HepG2 (cell line): ENCODE data around the gene GABRP. TPM values are rescaled to one million over a fixed set of nuclear protein-coding genes. Genes with fewer than 3 reads are reported as not detected.

ENCODE experiments used
- ATAC-seq: fragments of 200-7000 bp; cut with Tn5 transposase; 3 replicates; pipeline ENCODE4 v1.9.1; 2020; ENCODE audit warnings: mild to moderate bottlenecking, moderate library complexity
- BruUV-seq: library from RNA; stranded (reverse); fragments of 400-500 nt; replicated peaks from 2 replicates; lab custom pipeline; 2021; lab: Mats Ljungman, UMichigan
- CTCF ChIA-PET: fragments of 300-600 bp; formaldehyde crosslinking; extraction: SDS; loops from one replicate; lab custom pipeline; 2021; ENCODE audit warnings: low total read pairs, inconsistent platforms, low intra/inter-chr PET ratio; lab: Yijun Ruan, JAX
- POLR2A ChIA-PET: fragments of 350-600 bp; sonication (Branson Sonifier 250); formaldehyde crosslinking; loops from one replicate; lab custom pipeline; 2020; ENCODE audit warnings: antibody characterized with exemption, inconsistent platforms; lab: Yijun Ruan, JAX
- DNase-seq: peaks from one replicate; pipeline ENCODE4 v3.0.0-alpha.2; 2015; ENCODE audit warnings: low spot score
- FAIRE-seq: peaks from 3 replicates; lab custom pipeline; 2011; peaks lifted over from hg19 to GRCh38; lab: Jason Lieb, UNC
- H2AFZ ChIP-seq: one replicate; pipeline ENCODE4 v1.6.1; 2011; ENCODE audit warnings: low read length, inconsistent platforms
- H3K27ac ChIP-seq: fragments of 300-600 bp; 3 replicates; pipeline ENCODE4 v1.8.0; 2011; ENCODE audit warnings: mixed run types, mild to moderate bottlenecking, mixed read lengths, low read length, inconsistent platforms; ENCODE audit not compliant: insufficient read depth; ENCODE audit errors: extremely low read length
- H3K27me3 ChIP-seq, 2 experiments: fragments of 200-600 bp in 1 of 2; 2 replicates in 1 of 2; 3 replicates in 1 of 2; pipeline versions ENCODE4 v1.6.0 to v1.8.0; 2011; ENCODE audit warnings: low read length in 2 of 2, mild to moderate bottlenecking in 2 of 2, moderate library complexity in 2 of 2, inconsistent platforms in 1 of 2; ENCODE audit not compliant: insufficient read depth in 2 of 2, control insufficient read depth in 1 of 2
- H3K36me3 ChIP-seq, 2 experiments: fragments of 200-600 bp in 1 of 2; replicated peaks in 1 of 2; 2 replicates in 1 of 2; 3 replicates in 1 of 2; pipeline versions ENCODE4 v1.5.1 to v1.8.0; 2011; ENCODE audit warnings: low read length in 2 of 2, inconsistent platforms in 1 of 2; ENCODE audit not compliant: insufficient read depth in 2 of 2, control insufficient read depth in 1 of 2
- H3K4me1 ChIP-seq: 2 replicates; pipeline ENCODE4 v1.5.1; 2012; ENCODE audit warnings: low read length, inconsistent platforms; ENCODE audit not compliant: insufficient read depth
- H3K4me2 ChIP-seq: 2 replicates; pipeline ENCODE4 v1.6.0; 2011; ENCODE audit warnings: low read depth, low read length, inconsistent platforms
- H3K4me3 ChIP-seq, 3 experiments: fragments of 200-600 bp in 1 of 3; sonication (generic), shearing (Covaris generic) in 1 of 3; replicated peaks in 1 of 3; 2 replicates each; pipeline ENCODE4 v1.5.1; 2011 to 2016; ENCODE audit warnings: low read length in 3 of 3, inconsistent platforms in 2 of 3, low read depth in 2 of 3, mild to moderate bottlenecking in 2 of 3, control low read depth in 1 of 3, mixed read lengths in 1 of 3; ENCODE audit not compliant: insufficient read depth in 1 of 3
- H3K79me2 ChIP-seq: one replicate; pipeline ENCODE4 v1.6.1; 2011; ENCODE audit warnings: low read length, inconsistent platforms; ENCODE audit not compliant: insufficient read depth
- H3K9ac ChIP-seq: 2 replicates; pipeline ENCODE4 v1.6.0; 2011; ENCODE audit warnings: mild to moderate bottlenecking, low read depth, low read length, inconsistent platforms; ENCODE audit not compliant: insufficient read depth
- H3K9me3 ChIP-seq: 2 replicates; pipeline ENCODE4 v1.5.1; 2012; ENCODE audit warnings: mild to moderate bottlenecking, low read length
- H4K20me1 ChIP-seq: 2 replicates; pipeline ENCODE4 v1.6.0; 2011; ENCODE audit warnings: inconsistent platforms, mild to moderate bottlenecking, low read length, moderate library complexity; ENCODE audit not compliant: insufficient read depth
- ATF7 ChIP-seq, 2 experiments: fragments of 450-650 bp in 1 of 2; sonication (generic) in 1 of 2; formaldehyde crosslinking in 1 of 2; IDR thresholded peaks; 2 replicates each; pipeline versions ENCODE4 v1.4.0 to v1.6.1; 2016 to 2020; ENCODE audit warnings: antibody characterized with exemption in 1 of 2, mild to moderate bottlenecking in 1 of 2, missing genetic modification reagents in 1 of 2
- ETV5 ChIP-seq: IDR thresholded peaks from 2 replicates; pipeline ENCODE4 v1.6.1; 2018; ENCODE audit warnings: missing biosample characterization, missing genetic modification reagents, inconsistent platforms, borderline replicate concordance
- GMEB1 ChIP-seq: sonication (generic); formaldehyde crosslinking; IDR thresholded peaks from 2 replicates; pipeline ENCODE4 v1.5.1; 2020; ENCODE audit warnings: missing genetic modification reagents, mild to moderate bottlenecking, borderline replicate concordance
- KDM5A ChIP-seq: fragments of 200-600 bp; sonication (generic); IDR thresholded peaks from 2 replicates; pipeline ENCODE4 v1.7.0; 2018; ENCODE audit warnings: antibody characterized with exemption, mild to moderate bottlenecking, low read length, borderline replicate concordance
- MAFK ChIP-seq, 2 experiments: IDR thresholded peaks in 1 of 2; conservative IDR thresholded peaks in 1 of 2; 2 replicates each; pipeline ENCODE4 v1.6.1; 2011; ENCODE audit warnings: improper control_type of control experiment in 2 of 2, low read length in 2 of 2
- PAF1 ChIP-seq: IDR thresholded peaks from 2 replicates; pipeline ENCODE4 v1.6.1; 2016; ENCODE audit warnings: missing genetic modification reagents, missing compliant biosample characterization
- RARG ChIP-seq: sonication (generic); formaldehyde crosslinking; IDR thresholded peaks from 2 replicates; pipeline ENCODE4 v1.4.0; 2020; ENCODE audit warnings: low read depth, mild to moderate bottlenecking, missing genetic modification reagents
- SOX13 ChIP-seq, 3 experiments: fragments of 450-650 bp in 1 of 3; sonication (generic) in 1 of 3; formaldehyde crosslinking in 1 of 3; IDR thresholded peaks in 2 of 3; conservative IDR thresholded peaks in 1 of 3; 2 replicates each; pipeline versions ENCODE4 v1.5.0 to v1.6.1; 2016 to 2020; ENCODE audit warnings: antibody characterized with exemption in 1 of 3, mild to moderate bottlenecking in 1 of 3, missing compliant biosample characterization in 1 of 3, missing genetic modification reagents in 1 of 3, moderate library complexity in 1 of 3
- SP1 ChIP-seq, 2 experiments: fragments of 450-650 bp in 1 of 2; sonication (generic) in 1 of 2; formaldehyde crosslinking in 1 of 2; IDR thresholded peaks; 2 replicates each; pipeline versions ENCODE4 v1.4.0 to v1.6.1; 2016 to 2020; ENCODE audit warnings: missing genetic modification reagents in 1 of 2
- SP5 ChIP-seq: IDR thresholded peaks from 2 replicates; pipeline ENCODE4 v1.6.1; 2016; ENCODE audit warnings: low read depth, borderline replicate concordance
- SRSF9 ChIP-seq: fragments of 200-400 bp; formaldehyde crosslinking; IDR thresholded peaks from 2 replicates; pipeline ENCODE4 v1.6.1; 2018; ENCODE audit warnings: borderline replicate concordance, mild to moderate bottlenecking, low read depth, low read length; ENCODE audit not compliant: insufficient read depth, poor library complexity, severe bottlenecking
- TAF15 ChIP-seq: fragments of 200-400 bp; formaldehyde crosslinking; IDR thresholded peaks from one replicate; pipeline ENCODE4 v1.6.1; 2018; ENCODE audit warnings: mild to moderate bottlenecking, low read depth, low read length; ENCODE audit not compliant: poor library complexity, severe bottlenecking
- TEAD3 ChIP-seq: optimal IDR thresholded peaks from 2 replicates; pipeline ENCODE3; 2016; ENCODE audit warnings: borderline replicate concordance
- THAP9 ChIP-seq: sonication (generic); formaldehyde crosslinking; IDR thresholded peaks from 2 replicates; pipeline ENCODE4; 2020; ENCODE audit warnings: missing genetic modification reagents, mild to moderate bottlenecking, borderline replicate concordance
- ZNF251 ChIP-seq: sonication (generic); formaldehyde crosslinking; IDR thresholded peaks from 2 replicates; pipeline ENCODE4 v1.9.0; 2021; ENCODE audit warnings: mild to moderate bottlenecking, missing genetic modification reagents
- ZNF615 ChIP-seq: sonication (generic); formaldehyde crosslinking; IDR thresholded peaks from 2 replicates; pipeline ENCODE4 v1.5.0; 2020; ENCODE audit warnings: mild to moderate bottlenecking, missing genetic modification reagents, borderline replicate concordance
- ZNF616 ChIP-seq: sonication (generic); formaldehyde crosslinking; IDR thresholded peaks from 2 replicates; pipeline ENCODE4 v1.5.0; 2020; ENCODE audit warnings: low read depth, mild to moderate bottlenecking, missing genetic modification reagents
- ZNF629 ChIP-seq: sonication (generic); formaldehyde crosslinking; conservative IDR thresholded peaks from 2 replicates; pipeline ENCODE4 v1.5.0; 2020; ENCODE audit warnings: missing genetic modification reagents
- ZSCAN30 ChIP-seq: sonication (generic); formaldehyde crosslinking; IDR thresholded peaks from 2 replicates; pipeline ENCODE4 v1.5.0; 2020; ENCODE audit warnings: mild to moderate bottlenecking, missing genetic modification reagents
- WGBS: methylation state at CpG from one replicate; pipeline ENCODE4 v1.1.6; 2017; ENCODE audit warnings: low lambda C conversion rate; 5-methylcytosine and 5-hydroxymethylcytosine counted together
- in situ Hi-C: cut with HindIII; loops from 2 replicates; pipeline ENCODE4 v1.10.0; 2017; ENCODE audit warnings: low pct_unique_long_range_greater_than_20kb; ENCODE audit not compliant: extremely low pct_ligation_motif_present
- intact Hi-C: fragments of 100-400 bp; cut with micrococcal nuclease; formaldehyde crosslinking; loops from one replicate; pipeline ENCODE4 v1.10.0; 2022; ENCODE audit not compliant: unreplicated experiment
- polyA plus RNA-seq, 8 experiments: library from polyadenylated mRNA; depleted of rRNA in 3 of 8; stranded (reverse) in 7 of 8; unstranded in 1 of 8; fragments of >200 nt; fragmentation: Illumina TruSeq in 4 of 8; extraction: Trizol in 4 of 8; gene quantifications; 2 replicates each; pipeline versions ENCODE4 v1.2.1 to v1.2.3, GENCODE V29; 2011 to 2016; ENCODE audit warnings: low read depth in 4 of 8, missing spikeins in 1 of 8, mixed read lengths in 1 of 8; ENCODE audit not compliant: insufficient read depth in 1 of 8
- total RNA-seq, 5 experiments: library from RNA; depleted of rRNA; stranded (reverse); fragments of >200 nt; fragmentation: Illumina TruSeq; extraction: Trizol; gene quantifications; 2 replicates each; pipeline ENCODE4 v1.2.3, GENCODE V29; 2016; ENCODE audit warnings: low read depth in 1 of 5

GABRP gene
- total and polyA plus RNA-seq, 2 of the 13 experiments (the other 11 are each of a cell fraction or from before 2014, with no cell fraction given): not detected

GRCh38 chr5:170769898-170770416 lies 13.6 kb upstream of the GABRP start (continued):
- TF ChIP-seq ATF7 (IDR thresholded peaks at IDR 0.05) (no peak), ATF7 (CRISPR knock-in tag; IDR thresholded peaks at IDR 0.05) (no peak), TAF15 (no peak), RARG (CRISPR knock-in tag) (no peak), PAF1 (CRISPR knock-in tag) (no peak), SRSF9 (no peak), KDM5A (no peak), TEAD3 (CRISPR knock-in tag) (no peak), SOX13 (IDR thresholded peaks at IDR 0.05) (no peak), SOX13 (CRISPR knock-in tag; conservative IDR thresholded peaks at IDR 0.05 in 1 of 2, IDR thresholded peaks at IDR 0.05 in 1 of 2) (no peak)

GRCh38 chr5:170771496-170771895 lies 12.0 kb upstream of the GABRP start:
- H3K4me3 ChIP-seq: no peak overlapping the region
- DNase-seq (no peak), ATAC-seq (no peak), FAIRE-seq (no peak)
- no peaks in the 10 kb centered on the region for H3K36me3 ChIP-seq
- no peak overlapping the region for H3K27ac ChIP-seq
- 33% methylated on average over 15 of the region's 15 CpGs for WGBS
- no peak overlapping the region for H3K4me2 ChIP-seq
- in situ Hi-C loops (no loop called here), intact Hi-C loops (no loop called here)
- 0 out of 5 replicates have a peak, but pooled peaks cover 1 to 5% of the 10 kb centered on the region in 2 experiments for H3K27me3 ChIP-seq
- no peak overlapping the region for H3K9ac ChIP-seq
- H2AFZ ChIP-seq: no peak overlapping the region
- no peaks in the 10 kb centered on the region for H3K79me2 ChIP-seq
- ChIA-PET CTCF (no interaction called here), POLR2A (no interaction called here)
- H4K20me1 ChIP-seq: no peaks in the 10 kb centered on the region
- BruUV-seq: no TSS peak
- no peaks in the 10 kb centered on the region for H3K4me1 ChIP-seq
- TF ChIP-seq MAFK (conservative IDR thresholded peaks at IDR 0.05 in 1 of 2, IDR thresholded peaks at IDR 0.05 in 1 of 2; ENCODE audit: low read length in 2 of 2) (no peak), ZNF629 (CRISPR knock-in tag) (no peak), ZNF615 (CRISPR knock-in tag) (no peak), ETV5 (CRISPR knock-in tag) (no peak), SOX13 (IDR thresholded peaks at IDR 0.05) (no peak), SOX13 (CRISPR knock-in tag; conservative IDR thresholded peaks at IDR 0.05 in 1 of 2, IDR thresholded peaks at IDR 0.05 in 1 of 2) (no peak), ZNF251 (CRISPR knock-in tag) (no peak), THAP9 (CRISPR knock-in tag) (no peak), ZNF616 (CRISPR knock-in tag) (no peak), GMEB1 (CRISPR knock-in tag) (no peak), ZSCAN30 (CRISPR knock-in tag) (no peak), SP5 (no peak), SP1 (IDR thresholded peaks at IDR 0.05) (no peak), SP1 (CRISPR knock-in tag; IDR thresholded peaks at IDR 0.05) (no peak)
- no peaks in the 10 kb centered on the region for H3K9me3 ChIP-seq
